GM20000 (cell line): Measurements from ENCODE around the gene OR2T29.
"Not testable (repeated sequence)": the region's sequence is repeated elsewhere in the genome, so short reads cannot be mapped to it uniquely, and the experiment has no call there.

Experiments used
- DNase-seq: peaks from one replicate; pipeline ENCODE4 v3.0.0; 2012; ENCODE audit warnings: low spot score
- TF ChIP-seq, protein P1 (sequence below): IDR thresholded peaks from 2 replicates; pipeline ENCODE4 v1.5.1; 2012; ENCODE audit warnings: mild to moderate bottlenecking, control low read depth; ENCODE audit errors: extremely low read depth, missing control alignments

OR2T29 gene, protein sequence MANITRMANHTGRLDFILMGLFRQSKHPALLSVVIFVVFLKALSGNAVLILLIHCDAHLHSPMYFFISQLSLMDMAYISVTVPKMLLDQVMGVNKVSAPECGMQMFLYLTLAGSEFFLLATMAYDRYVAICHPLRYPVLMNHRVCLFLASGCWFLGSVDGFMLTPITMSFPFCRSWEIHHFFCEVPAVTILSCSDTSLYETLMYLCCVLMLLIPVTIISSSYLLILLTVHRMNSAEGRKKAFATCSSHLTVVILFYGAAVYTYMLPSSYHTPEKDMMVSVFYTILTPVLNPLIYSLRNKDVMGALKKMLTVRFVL

DNA sequence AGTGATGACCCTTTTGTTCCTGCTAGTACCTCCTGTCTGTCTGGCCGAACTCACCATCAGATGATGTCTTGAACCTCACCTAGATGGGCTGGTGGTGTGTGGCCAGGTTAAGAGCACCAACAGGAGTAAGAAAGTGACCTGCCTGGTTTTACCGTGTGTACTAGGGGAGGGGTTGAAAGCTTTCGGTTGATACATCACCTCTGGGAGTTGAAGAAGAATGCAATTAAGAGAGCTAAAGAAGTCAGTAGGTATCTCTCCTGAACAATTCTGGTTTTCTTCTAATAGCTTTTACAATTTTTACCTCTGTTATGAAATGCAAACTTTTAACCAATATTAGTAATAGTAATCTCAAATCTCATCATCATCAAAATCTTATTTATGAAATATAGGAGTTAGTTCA is at the start of gene OR2T29:
Gene OR2T29, minus strand, starts transcription at position 101 of the 400 bp plus-strand sequence. CDS start 3,281 bp downstream, outside the sequence.
- DNase-seq = not testable (repeated sequence)

DNA sequence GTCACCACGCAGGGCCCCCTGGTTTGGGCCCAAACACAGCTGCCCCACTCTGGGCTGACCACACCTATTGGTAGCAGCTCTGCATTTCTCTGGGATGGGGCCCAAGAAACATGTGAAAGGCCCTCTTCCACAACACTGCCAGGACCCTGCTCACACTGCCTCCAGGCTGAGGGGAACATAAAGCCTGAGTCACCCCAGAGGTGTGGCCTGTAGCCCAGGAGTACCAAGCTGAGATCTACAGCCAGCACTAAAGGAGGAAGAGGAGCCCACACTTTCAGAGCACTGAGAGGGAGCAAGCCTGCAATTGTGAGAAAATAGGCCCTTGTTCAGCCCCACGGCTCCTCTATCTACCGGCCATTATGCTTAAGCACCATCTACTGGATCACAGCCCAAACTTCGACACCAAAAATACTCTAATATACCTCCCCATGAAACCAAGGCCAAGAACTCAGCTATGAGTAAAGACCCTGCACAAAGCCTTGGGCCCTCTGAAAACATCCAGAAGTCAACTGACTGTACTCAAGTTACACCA is 49.4 kb upstream of the OR2T29 start:
- no peak for DNase-seq
- TF ChIP-seq, protein P1, sequence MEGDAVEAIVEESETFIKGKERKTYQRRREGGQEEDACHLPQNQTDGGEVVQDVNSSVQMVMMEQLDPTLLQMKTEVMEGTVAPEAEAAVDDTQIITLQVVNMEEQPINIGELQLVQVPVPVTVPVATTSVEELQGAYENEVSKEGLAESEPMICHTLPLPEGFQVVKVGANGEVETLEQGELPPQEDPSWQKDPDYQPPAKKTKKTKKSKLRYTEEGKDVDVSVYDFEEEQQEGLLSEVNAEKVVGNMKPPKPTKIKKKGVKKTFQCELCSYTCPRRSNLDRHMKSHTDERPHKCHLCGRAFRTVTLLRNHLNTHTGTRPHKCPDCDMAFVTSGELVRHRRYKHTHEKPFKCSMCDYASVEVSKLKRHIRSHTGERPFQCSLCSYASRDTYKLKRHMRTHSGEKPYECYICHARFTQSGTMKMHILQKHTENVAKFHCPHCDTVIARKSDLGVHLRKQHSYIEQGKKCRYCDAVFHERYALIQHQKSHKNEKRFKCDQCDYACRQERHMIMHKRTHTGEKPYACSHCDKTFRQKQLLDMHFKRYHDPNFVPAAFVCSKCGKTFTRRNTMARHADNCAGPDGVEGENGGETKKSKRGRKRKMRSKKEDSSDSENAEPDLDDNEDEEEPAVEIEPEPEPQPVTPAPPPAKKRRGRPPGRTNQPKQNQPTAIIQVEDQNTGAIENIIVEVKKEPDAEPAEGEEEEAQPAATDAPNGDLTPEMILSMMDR = no peak

- TF ChIP-seq, protein P1 = no peak
- DNase-seq = no peak
Measured at GRCh38 chr1:248610301-248610700, 47.7 kb upstream of the OR2T29 start.

- DNase-seq = no peak
- TF ChIP-seq, protein P1 = no peak
Measured at GRCh38 chr1:248599396-248599795, 36.8 kb upstream of the OR2T29 start.

DNA sequence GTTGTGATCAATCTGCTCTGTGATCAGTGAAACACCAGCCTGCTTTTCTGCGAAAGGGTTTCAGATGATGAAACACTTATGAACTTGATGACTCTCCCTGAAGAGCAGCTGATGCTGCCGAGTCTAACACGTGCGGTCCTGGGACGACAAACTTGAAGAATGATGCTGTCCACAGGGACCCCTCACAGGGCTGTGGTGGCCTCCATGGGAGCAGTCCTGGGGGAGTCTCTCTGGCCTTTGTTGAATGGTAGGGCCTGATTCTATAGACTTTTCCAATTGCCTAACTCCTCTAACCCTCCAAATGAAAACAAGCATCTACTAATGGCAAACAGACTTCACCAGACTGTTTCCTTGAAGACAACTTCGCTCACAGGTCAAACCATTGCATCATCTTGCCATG is 35.0 kb upstream of the OR2T29 start, which contains the start of gene OR2T10:
Gene OR2T10, minus strand, starts transcription at position 112 of the 400 bp plus-strand sequence. CDS start 3,932 bp downstream, outside the sequence.
- TF ChIP-seq, protein P1 = no peak
- DNase-seq = no peak

GRCh38 chr1:248596615-248597014 is 34.0 kb upstream of the OR2T29 start:
- DNase-seq = no peak
- TF ChIP-seq, protein P1 = no peak

GRCh38 chr1:248593226-248593625 is 30.7 kb upstream of the OR2T29 start:
- no peak for DNase-seq
- TF ChIP-seq, protein P1 = no peak

DNA sequence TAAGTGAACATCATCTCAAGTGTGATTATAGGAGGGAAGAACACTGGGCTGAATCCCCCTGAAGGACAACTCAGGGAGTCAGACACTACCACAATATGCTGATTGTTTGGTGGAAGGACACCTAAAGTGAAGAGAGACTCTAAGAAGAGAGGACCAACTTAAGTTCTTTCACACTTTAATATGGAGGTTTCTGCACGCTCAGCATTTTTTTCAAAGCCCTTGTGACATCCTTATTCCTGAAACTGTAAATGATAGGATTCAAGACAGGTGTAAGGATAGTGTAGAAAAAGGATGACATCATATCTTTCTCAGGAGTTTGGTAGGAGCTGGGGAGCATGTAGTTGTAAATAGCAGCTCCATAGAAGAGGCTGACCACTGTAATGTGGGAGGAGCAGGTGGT is 30.1 kb upstream of the OR2T29 start:
- TF ChIP-seq, protein P1 = no peak
- no peak for DNase-seq
